ENCODE data around the gene CYP24A1. TPM values are rescaled to one million over a fixed set of nuclear protein-coding genes. Genes with fewer than 3 reads are reported as not detected.

The CYP24A1 gene
- total and polyA plus RNA-seq, 9 donors: 0.49 to 1.2 (median 0.72) TPM

- Histone ChIP-seq H3K27me3 (ENCODE audit: control insufficient read depth, insufficient read depth, low read length) (peaks cover 43% of the 10 kb centered on the region), H3K27ac (ENCODE audit: low read length) (no peak overlapping the region), H3K4me3 (ENCODE audit: low read length) (no peak overlapping the region), H3K4me1 (ENCODE audit: control insufficient read depth, insufficient read depth, low read length) (peaks cover 19% of the 10 kb centered on the region), H3K9me3 (replicated peaks; ENCODE audit: control insufficient read depth, low read depth, low read length) (no peaks in the 10 kb centered on the region), H3K36me3 (ENCODE audit: control insufficient read depth, insufficient read depth, low read length) (no peaks in the 10 kb centered on the region)
- 14% methylated on average over 8 of the region's 18 CpGs for WGBS (ENCODE audit: insufficient coverage)
- DNase-seq: no peak
Observed at GRCh38 chr20:54174457-54175175, 830 bp upstream of the CYP24A1 start.

GRCh38 chr20:54172856-54173652, 732 bp downstream of the CYP24A1 start:
- H3K27me3 ChIP-seq (ENCODE audit: control insufficient read depth, insufficient read depth, low read length): peaks cover 49% of the 10 kb centered on the region
- no peaks in the 10 kb centered on the region for H3K9me3 ChIP-seq (replicated peaks; ENCODE audit: control insufficient read depth, low read depth, low read length)
- no peak for DNase-seq

DNA sequence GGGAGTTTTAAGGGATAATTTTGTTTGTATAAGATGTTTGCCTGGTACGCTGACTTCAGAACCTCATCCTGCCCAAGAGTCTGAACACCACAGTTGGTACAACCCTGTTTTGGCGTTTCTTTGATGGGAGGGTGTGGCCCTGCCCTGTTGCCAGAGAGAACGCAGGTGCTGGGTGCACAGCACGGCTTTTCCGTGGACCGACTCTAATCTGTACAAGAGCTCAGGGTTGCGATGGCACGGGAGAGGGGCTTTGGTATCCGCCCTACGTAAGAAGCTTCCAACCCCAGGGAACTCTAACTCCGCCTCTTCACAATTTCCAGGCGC, 1.3 kb downstream of the CYP24A1 start:
- H3K27me3 ChIP-seq (ENCODE audit: control insufficient read depth, insufficient read depth, low read length): peaks cover 53% of the 10 kb centered on the region
- peaks cover 19% of the 10 kb centered on the region for H3K4me1 ChIP-seq (ENCODE audit: control insufficient read depth, insufficient read depth, low read length)
- H3K36me3 ChIP-seq (ENCODE audit: control insufficient read depth, insufficient read depth, low read length): no peaks in the 10 kb centered on the region
- no peaks in the 10 kb centered on the region for H3K9me3 ChIP-seq (replicated peaks; ENCODE audit: control insufficient read depth, low read depth, low read length)
- no peak for DNase-seq
- H3K4me3 ChIP-seq (ENCODE audit: low read length): peak overlapping the region; percentile 33
- no peak overlapping the region for H3K27ac ChIP-seq (ENCODE audit: low read length)
- WGBS (ENCODE audit: insufficient coverage): 5% methylated on average over 12 of the region's 12 CpGs

More at GRCh38 chr20:54172856-54173652, 732 bp downstream of the CYP24A1 start:
- WGBS (ENCODE audit: insufficient coverage): 1% methylated on average over 56 of the region's 66 CpGs
- no peak overlapping the region for H3K27ac ChIP-seq (ENCODE audit: low read length)
- H3K4me3 ChIP-seq (ENCODE audit: low read length): peak overlapping the region; percentile 33
- H3K36me3 ChIP-seq (ENCODE audit: control insufficient read depth, insufficient read depth, low read length): no peaks in the 10 kb centered on the region
- peaks cover 19% of the 10 kb centered on the region for H3K4me1 ChIP-seq (ENCODE audit: control insufficient read depth, insufficient read depth, low read length)

GRCh38 chr20:54170963-54171362, 2.8 kb downstream of the CYP24A1 start:
- H3K27ac ChIP-seq (ENCODE audit: low read length): no peak overlapping the region
- no peaks in the 10 kb centered on the region for H3K36me3 ChIP-seq (ENCODE audit: control insufficient read depth, insufficient read depth, low read length)
- H3K4me3 ChIP-seq (ENCODE audit: low read length): no peak overlapping the region
- 44% methylated on average over 2 of the region's 3 CpGs for WGBS (ENCODE audit: insufficient coverage)
- H3K27me3 ChIP-seq (ENCODE audit: control insufficient read depth, insufficient read depth, low read length): peaks cover 53% of the 10 kb centered on the region
- no peaks in the 10 kb centered on the region for H3K9me3 ChIP-seq (replicated peaks; ENCODE audit: control insufficient read depth, low read depth, low read length)
- H3K4me1 ChIP-seq (ENCODE audit: control insufficient read depth, insufficient read depth, low read length): peaks cover 19% of the 10 kb centered on the region
- no peak for DNase-seq

DNA sequence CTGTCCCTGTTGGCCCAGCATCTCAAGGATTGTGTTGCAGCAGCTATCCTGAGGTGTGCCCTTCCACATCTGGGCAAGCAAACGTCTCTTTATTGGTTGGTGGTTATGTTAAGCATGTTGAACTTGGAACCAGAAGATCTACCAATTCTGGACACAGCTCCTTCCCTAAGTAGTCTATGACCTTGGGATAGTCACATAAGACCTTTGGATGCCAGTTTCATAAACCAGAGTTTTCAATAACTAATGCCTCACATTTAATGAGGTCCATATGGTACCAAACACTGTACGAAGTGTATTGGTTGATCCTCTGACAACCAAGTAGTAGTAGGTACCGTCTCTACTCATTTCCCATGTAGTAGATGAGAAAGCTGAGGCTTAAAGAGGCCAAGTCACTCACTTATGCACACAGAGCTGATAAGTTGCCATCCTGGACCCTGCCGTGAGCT, 3.7 kb downstream of the CYP24A1 start:
- Histone ChIP-seq H3K27me3 (ENCODE audit: control insufficient read depth, insufficient read depth, low read length) (peaks cover 51% of the 10 kb centered on the region), H3K4me3 (ENCODE audit: low read length) (no peak overlapping the region), H3K4me1 (ENCODE audit: control insufficient read depth, insufficient read depth, low read length) (peaks cover 19% of the 10 kb centered on the region), H3K9me3 (replicated peaks; ENCODE audit: control insufficient read depth, low read depth, low read length) (no peaks in the 10 kb centered on the region), H3K27ac (ENCODE audit: low read length) (no peak overlapping the region), H3K36me3 (ENCODE audit: control insufficient read depth, insufficient read depth, low read length) (no peaks in the 10 kb centered on the region)
- WGBS (ENCODE audit: insufficient coverage): no CpG with 5 or more reads among the region's 4 CpGs
- no peak for DNase-seq

GRCh38 chr20:54168961-54169862, 4.6 kb downstream of the CYP24A1 start:
- no peak for DNase-seq
- H3K27me3 ChIP-seq (ENCODE audit: control insufficient read depth, insufficient read depth, low read length): peaks cover 44% of the 10 kb centered on the region

GRCh38 chr20:54167909-54168872, 5.6 kb downstream of the CYP24A1 start:
- DNase-seq: no peak
- WGBS (ENCODE audit: insufficient coverage): 62% methylated on average over 11 of the region's 11 CpGs
- H3K27me3 ChIP-seq (ENCODE audit: control insufficient read depth, insufficient read depth, low read length): peaks cover 34% of the 10 kb centered on the region
- H3K27ac ChIP-seq (ENCODE audit: low read length): no peak overlapping the region
- peaks cover 7% of the 10 kb centered on the region for H3K4me1 ChIP-seq (ENCODE audit: control insufficient read depth, insufficient read depth, low read length)
- H3K36me3 ChIP-seq (ENCODE audit: control insufficient read depth, insufficient read depth, low read length): no peaks in the 10 kb centered on the region
- no peaks in the 10 kb centered on the region for H3K9me3 ChIP-seq (replicated peaks; ENCODE audit: control insufficient read depth, low read depth, low read length)
- H3K4me3 ChIP-seq (ENCODE audit: low read length): no peak overlapping the region

More at GRCh38 chr20:54168961-54169862, 4.6 kb downstream of the CYP24A1 start:
- Histone ChIP-seq H3K27ac (ENCODE audit: low read length) (no peak overlapping the region), H3K36me3 (ENCODE audit: control insufficient read depth, insufficient read depth, low read length) (no peaks in the 10 kb centered on the region), H3K4me1 (ENCODE audit: control insufficient read depth, insufficient read depth, low read length) (peaks cover 16% of the 10 kb centered on the region), H3K4me3 (ENCODE audit: low read length) (no peak overlapping the region), H3K9me3 (replicated peaks; ENCODE audit: control insufficient read depth, low read depth, low read length) (no peaks in the 10 kb centered on the region)
- 49% methylated on average over 10 of the region's 14 CpGs for WGBS (ENCODE audit: insufficient coverage)

- Histone ChIP-seq H3K4me3 (ENCODE audit: low read length) (no peak overlapping the region), H3K27me3 (ENCODE audit: control insufficient read depth, insufficient read depth, low read length) (peaks cover 28% of the 10 kb centered on the region)
Observed at GRCh38 chr20:54166987-54167662, 6.7 kb downstream of the CYP24A1 start.

DNA sequence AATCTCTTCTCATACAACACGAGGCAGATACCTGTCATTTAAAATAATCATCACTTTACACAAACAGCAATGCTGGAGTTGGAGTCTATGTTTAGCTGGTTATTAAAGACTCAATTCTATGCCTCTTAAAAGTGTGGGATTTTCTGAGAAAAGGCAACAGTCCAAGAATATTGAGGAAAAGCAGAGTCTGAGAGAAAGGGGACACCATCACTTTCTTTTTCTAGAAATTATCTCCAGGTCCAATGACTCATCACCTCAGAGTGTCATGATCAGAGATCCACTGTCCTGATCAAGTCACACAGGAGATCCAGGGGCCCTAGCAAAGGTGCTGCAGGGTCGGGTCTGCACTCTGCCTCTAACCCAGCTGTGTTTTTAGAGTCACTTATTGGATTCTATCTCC, 8.0 kb downstream of the CYP24A1 start:
- Histone ChIP-seq H3K4me3 (ENCODE audit: low read length) (no peak overlapping the region), H3K27me3 (ENCODE audit: control insufficient read depth, insufficient read depth, low read length) (peaks cover 21% of the 10 kb centered on the region), H3K4me1 (ENCODE audit: control insufficient read depth, insufficient read depth, low read length) (no peaks in the 10 kb centered on the region), H3K27ac (ENCODE audit: low read length) (no peak overlapping the region), H3K9me3 (replicated peaks; ENCODE audit: control insufficient read depth, low read depth, low read length) (no peaks in the 10 kb centered on the region), H3K36me3 (ENCODE audit: control insufficient read depth, insufficient read depth, low read length) (no peaks in the 10 kb centered on the region)
- no CpG with 5 or more reads among the region's 2 CpGs for WGBS (ENCODE audit: insufficient coverage)
- no peak for DNase-seq

More at GRCh38 chr20:54166987-54167662, 6.7 kb downstream of the CYP24A1 start:
- DNase-seq: no peak
- Histone ChIP-seq H3K27ac (ENCODE audit: low read length) (no peak overlapping the region), H3K36me3 (ENCODE audit: control insufficient read depth, insufficient read depth, low read length) (no peaks in the 10 kb centered on the region), H3K9me3 (replicated peaks; ENCODE audit: control insufficient read depth, low read depth, low read length) (no peaks in the 10 kb centered on the region), H3K4me1 (ENCODE audit: control insufficient read depth, insufficient read depth, low read length) (no peaks in the 10 kb centered on the region)
- WGBS (ENCODE audit: insufficient coverage): 82% methylated on average over 2 of the region's 7 CpGs
